GM18867 (cell line): Measurements from ENCODE around the gene PDE4D.

Experiments used
- ATAC-seq: cut with Tn5 transposase; IDR thresholded peaks from one replicate; pipeline ENCODE4 v1.9.1; 2021; ENCODE audit warnings: mild to moderate bottlenecking, moderate library complexity; ENCODE audit not compliant: unreplicated experiment

PDE4D gene

GRCh38 chr5:59746241-59746765 lies 147.2 kb downstream of the PDE4D start:
- no peak for ATAC-seq

GRCh38 chr5:59745415-59745863 lies 148.1 kb downstream of the PDE4D start:
- no peak for ATAC-seq

GRCh38 chr5:59744531-59744992 lies 149.0 kb downstream of the PDE4D start:
- ATAC-seq, result no peak

- ATAC-seq, result no peak
Measured at GRCh38 chr5:59741599-59741998, 151.9 kb downstream of the PDE4D start.

GRCh38 chr5:59738024-59738423 lies 155.5 kb downstream of the PDE4D start:
- ATAC-seq, result no peak

GRCh38 chr5:59732806-59733205 lies 160.7 kb downstream of the PDE4D start:
- ATAC-seq, result no peak

GRCh38 chr5:59732301-59732700 lies 161.2 kb downstream of the PDE4D start:
- ATAC-seq, result no peak

- no peak for ATAC-seq
Measured at GRCh38 chr5:59731809-59732208, 161.7 kb downstream of the PDE4D start.

- no peak for ATAC-seq
Measured at GRCh38 chr5:59729820-59730219, 163.7 kb downstream of the PDE4D start.

GRCh38 chr5:59729357-59729756 lies 164.2 kb downstream of the PDE4D start:
- no peak for ATAC-seq

GRCh38 chr5:59728356-59728755 lies 165.2 kb downstream of the PDE4D start:
- ATAC-seq, result no peak

- no peak for ATAC-seq
Measured at GRCh38 chr5:59727186-59727585, 166.3 kb downstream of the PDE4D start.

- no peak for ATAC-seq
Measured at GRCh38 chr5:59725392-59725767, 168.1 kb downstream of the PDE4D start.

GRCh38 chr5:59724482-59725391 lies 168.8 kb downstream of the PDE4D start:
- ATAC-seq, result peak; percentile 81

GRCh38 chr5:59722874-59723273 lies 170.7 kb downstream of the PDE4D start:
- ATAC-seq, result no peak

GRCh38 chr5:59721741-59722140 lies 171.8 kb downstream of the PDE4D start:
- ATAC-seq, result no peak

GRCh38 chr5:59720063-59720462 lies 173.5 kb downstream of the PDE4D start:
- ATAC-seq, result no peak

- no peak for ATAC-seq
Measured at GRCh38 chr5:59716966-59717500, 176.5 kb downstream of the PDE4D start.

GRCh38 chr5:59716029-59716428 lies 177.5 kb downstream of the PDE4D start:
- no peak for ATAC-seq

- ATAC-seq, result no peak
Measured at GRCh38 chr5:59715228-59715627, 178.3 kb downstream of the PDE4D start.

- no peak for ATAC-seq
Measured at GRCh38 chr5:59713498-59713844, 180.1 kb downstream of the PDE4D start.

GRCh38 chr5:59712836-59713497 lies 180.6 kb downstream of the PDE4D start:
- no peak for ATAC-seq
